GM12878 (cell line): ENCODE data around the gene GH1. TPM values are rescaled to one million over a fixed set of nuclear protein-coding genes. Genes with fewer than 3 reads are reported as not detected.
"Not testable (repeated sequence)": the region's sequence is repeated elsewhere in the genome, so short reads cannot be mapped to it uniquely, and the experiment has no call there.

Source experiments
- ATAC-seq: fragments of 200-7000 bp; cut with Tn5 transposase; 3 replicates; pipeline ENCODE4 v1.9.1; 2020; ENCODE audit warnings: mild to moderate bottlenecking, moderate library complexity
- BruUV-seq: library from RNA; stranded (reverse); fragments of 400-500 nt; replicated peaks from 2 replicates; lab custom pipeline; 2021; lab: Mats Ljungman, UMichigan
- CTCF ChIA-PET: fragments of 300-600 bp; sonication (Branson Sonifier 250); formaldehyde crosslinking; extraction: SDS; loops from one replicate; lab custom pipeline; 2021; ENCODE audit warnings: inconsistent platforms; lab: Yijun Ruan, JAX
- POLR2A ChIA-PET: fragments of 350-600 bp; formaldehyde crosslinking; extraction: SDS; loops from one replicate; lab custom pipeline; 2021; ENCODE audit warnings: inconsistent platforms; lab: Charles Lee
- RAD21 ChIA-PET: fragments of 300-600 bp; sonication (Branson Sonifier 250); formaldehyde crosslinking; loops from one replicate; lab custom pipeline; 2023; ENCODE audit warnings: antibody characterized with exemption; ENCODE audit not compliant: unreplicated experiment; lab: Charles Lee
- SMC1A ChIA-PET: fragments of 300-600 bp; sonication (Branson Sonifier 250); formaldehyde crosslinking; loops from one replicate; lab custom pipeline; 2023; ENCODE audit not compliant: unreplicated experiment, uncharacterized antibody; lab: Charles Lee
- DNase-seq: peaks from one replicate; pipeline ENCODE4 v3.0.0-alpha.2; 2011; ENCODE audit warnings: low read depth, low spot score
- FAIRE-seq: peaks from 3 replicates; lab custom pipeline; 2011; peaks lifted over from hg19 to GRCh38; lab: Jason Lieb, UNC
- H2AFZ ChIP-seq: 2 replicates; pipeline ENCODE4 v1.6.0; 2011; ENCODE audit warnings: low read depth, low read length, control low read depth; ENCODE audit not compliant: control insufficient read depth
- H3K27ac ChIP-seq: 2 replicates; pipeline ENCODE4 v1.5.1; 2011; ENCODE audit warnings: control low read depth; ENCODE audit not compliant: control insufficient read depth, insufficient read depth
- H3K27me3 ChIP-seq, 2 experiments: replicated peaks in 1 of 2; 2 replicates each; pipeline versions ENCODE4 v1.6.0 to v1.6.1; 2011; ENCODE audit warnings: low read length in 1 of 2; ENCODE audit not compliant: control insufficient read depth in 2 of 2, insufficient read depth in 2 of 2
- H3K36me3 ChIP-seq, 2 experiments: 2 replicates each; pipeline ENCODE4 v1.5.1; 2011; ENCODE audit warnings: low read length in 1 of 2; ENCODE audit not compliant: control insufficient read depth in 2 of 2, insufficient read depth in 2 of 2
- H3K4me1 ChIP-seq: 2 replicates; pipeline ENCODE4 v1.6.1; 2011; ENCODE audit warnings: mild to moderate bottlenecking, low read length, moderate library complexity, mixed read lengths; ENCODE audit not compliant: control insufficient read depth, insufficient read depth
- H3K4me2 ChIP-seq: 2 replicates; pipeline ENCODE4 v1.6.0; 2011; ENCODE audit warnings: control low read depth; ENCODE audit not compliant: control insufficient read depth, insufficient read depth
- H3K4me3 ChIP-seq: fragments of 200-600 bp; sonication (generic); 2 replicates; pipeline ENCODE4 v1.5.1; 2016
- H3K79me2 ChIP-seq: 2 replicates; pipeline ENCODE4 v1.6.0; 2011; ENCODE audit warnings: low read length; ENCODE audit not compliant: control insufficient read depth, insufficient read depth
- H3K9ac ChIP-seq: 2 replicates; pipeline ENCODE4 v1.8.0; 2011; ENCODE audit warnings: low read length, control low read depth, mixed read lengths; ENCODE audit not compliant: control insufficient read depth, insufficient read depth
- H3K9me3 ChIP-seq: replicated peaks from 3 replicates; pipeline ENCODE4 v1.5.1; 2011; ENCODE audit warnings: mild to moderate bottlenecking, low read length; ENCODE audit not compliant: control insufficient read depth, insufficient read depth
- H4K20me1 ChIP-seq: 2 replicates; pipeline ENCODE4 v1.6.0; 2011; ENCODE audit not compliant: control insufficient read depth, insufficient read depth
- ASH2L ChIP-seq: fragments of 300-600, 200-600 bp; sonication (generic); IDR thresholded peaks from 2 replicates; pipeline ENCODE4 v1.6.1; 2017; ENCODE audit warnings: low read depth, mild to moderate bottlenecking, borderline replicate concordance
- BHLHE40 ChIP-seq, 2 experiments: fragments of 450-650 bp in 1 of 2; IDR thresholded peaks; 2 replicates each; pipeline ENCODE4 v1.6.1; 2011 to 2017; ENCODE audit warnings: low read depth in 2 of 2, borderline replicate concordance in 1 of 2, improper control_type of control experiment in 1 of 2, low read length in 1 of 2, mild to moderate bottlenecking in 1 of 2
- IKZF2 ChIP-seq, 2 experiments: fragments of 450-650 bp; IDR thresholded peaks; 2 replicates each; pipeline ENCODE4 v1.6.1; 2017; ENCODE audit warnings: mild to moderate bottlenecking in 2 of 2, moderate library complexity in 2 of 2
- MAX ChIP-seq: IDR thresholded peaks from 2 replicates; pipeline ENCODE4 v1.6.1; 2012; ENCODE audit warnings: low read depth, low read length, improper control_type of control experiment
- MEF2B ChIP-seq: fragments of 450-650 bp; IDR thresholded peaks from 2 replicates; pipeline ENCODE4 v1.6.1; 2018; ENCODE audit warnings: mild to moderate bottlenecking, moderate library complexity; ENCODE audit not compliant: partially characterized antibody, poor library complexity, severe bottlenecking
- RB1 ChIP-seq: fragments of 450-650 bp; formaldehyde crosslinking; IDR thresholded peaks from 2 replicates; pipeline ENCODE4 v1.6.1; 2017; ENCODE audit warnings: mild to moderate bottlenecking, borderline replicate concordance
- RELB ChIP-seq: fragments of 450-650 bp; IDR thresholded peaks from 2 replicates; pipeline ENCODE4 v1.6.1; 2017; ENCODE audit warnings: low read depth, mild to moderate bottlenecking, moderate library complexity
- SPI1 ChIP-seq: IDR thresholded peaks from 2 replicates; pipeline ENCODE4 v1.6.1; 2011; ENCODE audit warnings: low read depth, mild to moderate bottlenecking, low read length, moderate library complexity, borderline replicate concordance; ENCODE audit not compliant: insufficient read depth
- WGBS: methylation state at CpG from one replicate; pipeline ENCODE4 v1.1.6; 2016; ENCODE audit warnings: low lambda C conversion rate; ENCODE audit not compliant: insufficient replicate concordance, insufficient coverage; ENCODE audit errors: missing lambda C conversion rate; 5-methylcytosine and 5-hydroxymethylcytosine counted together
- in situ Hi-C: fragments of 300-500 bp; cut with MboI; formaldehyde crosslinking; loops from 9 replicates; pipeline ENCODE4 v1.14.3; 2018; ENCODE audit warnings: mixed read lengths
- intact Hi-C: fragments of 100-400 bp; cut with micrococcal nuclease; formaldehyde crosslinking; loops from one replicate; pipeline ENCODE4 v1.14.2; 2022; ENCODE audit not compliant: unreplicated experiment
- polyA plus RNA-seq, 11 experiments: library from polyadenylated mRNA; depleted of rRNA in 4 of 11; unstranded in 6 of 11; stranded (reverse) in 5 of 11; fragments of >200 nt; fragmentation: Nextera tagmentation in 4 of 11; fragmentation: Illumina TruSeq in 1 of 11; extraction: Ambion mirVana in 4 of 11; extraction: Trizol in 1 of 11; gene quantifications; 1 replicate in 1 of 11; 2 replicates in 10 of 11; pipeline versions ENCODE4 v1.2.1 to v1.2.3, GENCODE V29; 2011 to 2016; ENCODE audit warnings: inconsistent platforms in 2 of 11, missing spikeins in 2 of 11, low read depth in 1 of 11
- total RNA-seq, 4 experiments: library from RNA; depleted of rRNA in 3 of 4; stranded (reverse); fragments of >200 nt in 3 of 4; fragmentation: Illumina TruSeq in 1 of 4; extraction: Trizol in 1 of 4; gene quantifications; 2 replicates each; pipeline versions ENCODE4 v1.2.1 to v1.2.3, GENCODE V29; 2013 to 2021

GH1 gene
- total and polyA plus RNA-seq, 10 of the 15 experiments (the other 5 are each of a cell fraction or from before 2014, with no cell fraction given): 0.13 to 0.42 TPM; not detected in 8

DNA sequence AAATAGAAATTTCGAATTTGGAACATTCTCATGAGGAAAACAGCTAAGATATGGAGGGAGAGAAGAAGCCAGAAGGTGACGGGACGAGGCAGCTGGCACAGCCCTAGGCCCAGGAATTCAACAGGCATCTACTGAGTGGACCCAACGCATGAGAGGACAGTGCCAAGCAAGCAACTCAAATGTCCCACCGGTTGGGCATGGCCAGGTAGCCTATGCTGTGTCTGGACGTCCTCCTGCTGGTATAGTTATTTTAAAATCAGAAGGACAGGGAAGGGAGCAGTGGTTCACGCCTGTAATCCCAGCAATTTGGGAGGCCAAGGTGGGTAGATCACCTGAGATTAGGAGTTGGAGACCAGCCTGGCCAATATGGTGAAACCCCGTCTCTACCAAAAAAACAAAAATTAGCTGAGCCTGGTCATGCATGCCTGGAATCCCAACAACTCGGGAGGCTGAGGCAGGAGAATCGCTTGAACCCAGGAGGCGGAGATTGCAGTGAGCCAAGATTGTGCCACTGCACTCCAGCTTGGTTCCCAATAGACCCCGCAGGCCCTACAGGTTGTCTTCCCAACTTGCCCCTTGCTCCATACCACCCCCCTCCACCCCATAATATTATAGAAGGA lies 2.0 kb downstream of the GH1 start:
- CTCF ChIA-PET: interaction anchor here (1.1 to 17.4 kb wide), 10 partner anchors 12 to 216 kb away, joined by 3 to 481 read pairs (median 26); partner anchors contain the start of genes CD79B, ERN1 and ICAM2
- intact Hi-C loops (no loop called here), in situ Hi-C loops (no loop called here)
- Histone ChIP-seq H3K27me3 (no peaks in the 10 kb centered on the region), H3K4me2 (no peak overlapping the region), H3K4me3 (no peak overlapping the region), H3K9ac (no peak overlapping the region), H4K20me1 (no peaks in the 10 kb centered on the region), H3K9me3 (no peaks in the 10 kb centered on the region), H3K4me1 (peaks cover 9% of the 10 kb centered on the region), H3K36me3 (no peaks in the 10 kb centered on the region), H2AFZ (no peak overlapping the region), H3K27ac (no peak overlapping the region)
- RAD21 ChIA-PET: interaction anchor here (1.5 to 9.2 kb wide), 6 partner anchors 30 to 217 kb away, joined by 6 to 288 read pairs (median 10); no protein-coding TSS in a partner anchor
- SMC1A ChIA-PET: interaction anchor here (1.2 to 14.0 kb wide), 11 partner anchors 9 to 217 kb away, joined by 3 to 248 read pairs (median 8); partner anchors contain the start of genes CD79B and ICAM2
- POLR2A ChIA-PET: interaction anchor here (1.1 to 1.4 kb wide), 3 partner anchors 16 to 108 kb away, joined by 4 read pairs; partner anchors contain the start of gene CD79B
- WGBS: 81% methylated on average over 12 of the region's 12 CpGs
- FAIRE-seq: no peak
- TF ChIP-seq ASH2L: no peak
- TF ChIP-seq MAX: no peak
- no peak for TF ChIP-seq RB1
- TF ChIP-seq, all 136 proteins: peak for 0
- no peaks in the 10 kb centered on the region for H3K79me2 ChIP-seq
- ATAC-seq (no peak), DNase-seq (no peak)
- BruUV-seq: no TSS peak

GRCh38 chr17:63915753-63916152 lies 2.9 kb downstream of the GH1 start:
- H3K4me1 ChIP-seq, BruUV-seq, DNase-seq, H3K27ac ChIP-seq, intact Hi-C loops, H3K4me3 ChIP-seq, H4K20me1 ChIP-seq, H3K9ac ChIP-seq, FAIRE-seq, H3K36me3 ChIP-seq, H3K9me3 ChIP-seq, H3K79me2 ChIP-seq, H3K27me3 ChIP-seq, in situ Hi-C loops: not testable (repeated sequence)
- peak overlapping the region; percentile 44; the same call in 1 of the 2 replicates for H3K4me2 ChIP-seq
- ATAC-seq: peak; percentile 76
- TF ChIP-seq SPI1: peak; percentile 74
- TF ChIP-seq IKZF2 (IDR thresholded peaks at IDR 0.05): peak; percentile 24 to 46; a peak in 2 of 4 replicates
- TF ChIP-seq MEF2B: peak; percentile 62
- TF ChIP-seq RELB: peak; percentile 41; the same call in 1 of the 2 replicates
- peak; percentile 70 to 91; a peak in 3 of 4 replicates for TF ChIP-seq BHLHE40 (IDR thresholded peaks at IDR 0.05; ENCODE audit: borderline replicate concordance in 1 of 2, low read depth in 2 of 2, low read length in 1 of 2)
- WGBS: 0% methylated on average over 10 of the region's 10 CpGs
- CTCF ChIA-PET: interaction anchor here (0.9 to 17.4 kb wide), 12 partner anchors 11 to 217 kb away, joined by 3 to 481 read pairs (median 6); partner anchors contain the start of genes CD79B, ERN1 and ICAM2
- POLR2A ChIA-PET: interaction anchor here (1.1 to 1.4 kb wide), 3 partner anchors 30 to 109 kb away, joined by 3 to 4 read pairs (median 4); partner anchors contain the start of gene ICAM2
- H2AFZ ChIP-seq: peak overlapping the region; percentile 51; the same call in 1 of the 2 replicates
- RAD21 ChIA-PET: interaction anchor here (1.1 to 9.2 kb wide), 10 partner anchors 16 to 218 kb away, joined by 3 to 288 read pairs (median 6); partner anchors contain the start of genes CD79B and ICAM2
- SMC1A ChIA-PET: interaction anchor here (1.2 to 14.0 kb wide), 13 partner anchors 8 to 217 kb away, joined by 3 to 248 read pairs (median 5); partner anchors contain the start of genes CD79B and ICAM2
